GM19238 (cell line): ENCODE data around the gene CALHM4.

Experiments used
- DNase-seq: peaks from one replicate; pipeline ENCODE4 v3.0.0; 2011; ENCODE audit warnings: low spot score; ENCODE audit not compliant: insufficient read length

CALHM4 gene

GRCh38 chr6:116553451-116553850 lies at the start of gene CALHM4:
Gene CALHM4, plus strand, starts transcription at chr6:116553751. Its CDS starts 43 bp downstream, at chr6:116553794.
- no peak for DNase-seq

- DNase-seq: no peak
Measured at GRCh38 chr6:116507324-116507723, 46.2 kb upstream of the CALHM4 start.

- no peak for DNase-seq
Measured at GRCh38 chr6:116508527-116508926, 45.0 kb upstream of the CALHM4 start.

- no peak for DNase-seq
Measured at GRCh38 chr6:116511424-116512110, 42.0 kb upstream of the CALHM4 start, which contains the start of gene CALHM5. Gene CALHM5, plus strand, starts transcription at chr6:116511639. Its CDS starts 58 bp downstream, at chr6:116511697.

DNA sequence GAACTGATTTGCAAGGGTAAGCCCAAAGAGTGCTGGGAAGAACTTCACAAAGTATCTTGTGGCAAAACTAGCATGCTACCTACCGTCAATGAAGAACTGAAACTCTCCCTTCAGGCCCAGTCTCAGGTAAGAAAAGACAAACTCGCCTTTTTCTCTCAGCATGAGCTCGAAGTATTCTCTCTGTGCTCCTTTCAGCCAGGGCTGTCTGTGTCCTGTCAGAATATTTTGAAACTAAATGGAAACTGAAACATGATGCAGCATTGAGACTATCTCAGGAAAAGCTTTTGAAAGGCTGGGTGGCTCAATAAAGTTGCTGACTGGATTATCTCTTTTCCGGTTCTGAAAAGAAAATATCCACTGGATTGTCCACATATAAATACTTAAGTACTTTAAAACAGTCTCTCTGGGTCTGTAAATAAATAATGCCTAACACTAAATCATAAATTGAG lies 41.4 kb upstream of the CALHM4 start:
- DNase-seq: no peak

DNA sequence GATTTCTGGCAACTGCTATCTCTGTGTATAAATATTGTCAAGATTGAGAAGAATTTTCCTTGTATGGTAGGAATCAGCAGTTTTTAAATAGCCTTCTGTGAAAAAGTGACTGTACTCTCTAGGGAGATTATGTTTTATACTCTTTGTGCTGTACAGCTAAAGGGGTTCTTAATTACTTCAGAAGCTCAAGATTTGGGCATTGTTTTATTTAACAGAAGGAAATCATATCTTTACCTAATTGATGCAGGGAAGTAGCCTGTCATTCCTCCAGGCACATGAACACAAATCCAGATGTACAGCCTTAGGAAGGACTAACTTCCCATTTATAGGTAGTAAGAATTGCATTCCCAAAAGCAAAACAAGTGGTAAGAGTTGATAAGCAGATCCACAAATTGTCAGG lies 40.8 kb upstream of the CALHM4 start:
- no peak for DNase-seq

DNA sequence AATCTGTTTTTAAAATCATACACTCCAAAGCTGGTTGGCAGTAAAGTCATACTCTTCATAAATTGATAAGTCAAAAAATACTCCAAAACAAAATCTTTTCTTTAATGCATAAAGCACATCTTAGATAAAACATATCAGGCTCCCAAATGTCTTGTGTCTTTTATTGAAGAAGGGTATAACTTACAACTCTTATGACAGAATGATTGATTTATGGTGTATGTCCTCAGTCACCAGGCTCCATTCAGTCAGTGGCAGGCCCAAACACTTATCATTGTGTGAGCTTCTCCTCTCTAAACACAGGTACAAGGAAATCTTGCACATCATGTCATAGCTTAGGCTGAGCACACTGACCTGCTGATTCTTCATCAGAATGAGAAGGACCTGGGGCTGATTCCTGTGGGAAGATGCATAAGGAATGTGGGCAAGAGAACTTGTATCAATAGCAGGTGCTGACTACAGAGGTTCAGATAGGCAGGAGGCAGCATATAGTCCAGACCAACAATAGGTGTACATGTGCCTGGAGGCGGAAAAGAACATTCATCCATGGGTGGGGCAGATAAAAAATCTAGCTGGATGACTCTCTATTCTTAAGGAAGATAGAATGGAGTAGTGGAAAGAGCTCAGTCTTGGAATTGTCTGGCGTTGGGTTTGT lies 40.2 kb upstream of the CALHM4 start:
- DNase-seq: no peak

GRCh38 chr6:116514111-116514510 lies 39.4 kb upstream of the CALHM4 start:
- DNase-seq: no peak

DNA sequence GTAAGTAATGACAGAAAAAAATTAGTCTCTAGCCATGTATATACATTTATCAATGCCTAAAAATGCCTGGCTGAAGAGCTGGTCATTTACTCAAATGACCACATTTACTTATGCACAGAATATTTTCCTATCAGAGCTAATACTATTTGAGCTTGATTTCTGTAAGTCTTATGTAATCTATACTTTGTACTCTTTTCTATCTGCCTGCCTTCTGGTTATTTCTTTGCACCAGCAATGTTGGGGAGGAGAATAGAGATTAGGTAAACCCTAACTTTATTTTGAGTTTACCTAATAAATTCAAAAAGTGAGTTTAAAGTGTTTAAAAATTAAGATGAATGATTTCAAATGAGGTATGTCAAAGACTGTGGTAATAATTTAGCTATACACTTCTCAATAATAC lies 38.4 kb upstream of the CALHM4 start:
- no peak for DNase-seq

- DNase-seq: no peak
Measured at GRCh38 chr6:116518621-116519368, 34.8 kb upstream of the CALHM4 start.

- no peak for DNase-seq
Measured at GRCh38 chr6:116522896-116523295, 30.7 kb upstream of the CALHM4 start.

DNA sequence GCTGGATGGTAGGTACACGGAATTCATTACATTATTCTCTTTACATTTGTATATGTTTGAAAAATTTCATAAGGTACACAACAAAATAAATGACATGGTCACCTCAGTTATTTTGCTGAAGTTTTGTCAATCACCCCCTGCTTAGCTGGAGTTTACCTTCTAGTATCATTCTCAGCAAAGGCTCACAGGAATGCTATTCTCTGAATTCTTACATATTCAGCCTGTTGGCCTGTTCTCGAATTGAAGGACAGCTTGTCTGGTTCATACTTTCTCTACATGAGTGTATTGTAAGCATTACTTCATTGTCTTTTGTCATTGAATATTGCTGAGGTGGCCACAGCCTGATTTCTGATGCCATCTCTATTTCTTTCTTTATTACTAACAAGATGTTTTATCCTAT lies 29.3 kb upstream of the CALHM4 start:
- no peak for DNase-seq

DNA sequence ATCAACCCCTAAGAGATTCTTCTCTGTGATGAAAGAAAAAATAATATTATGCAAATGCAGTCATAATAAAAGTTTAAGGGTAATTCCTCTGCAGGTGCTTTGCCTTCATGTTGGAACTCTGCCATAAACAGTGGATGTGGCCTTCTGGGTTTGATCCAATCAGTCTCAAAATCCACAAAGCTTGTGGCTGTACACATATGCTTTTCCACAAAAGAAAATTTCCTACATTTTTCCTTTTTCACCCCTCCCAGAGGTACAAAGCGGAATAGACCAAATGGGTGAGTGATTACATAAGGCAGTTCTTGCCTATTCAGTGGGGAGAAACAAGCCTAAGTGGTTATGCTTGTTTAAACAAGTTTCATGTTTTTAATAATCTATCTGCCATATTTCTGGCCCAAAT lies 25.4 kb upstream of the CALHM4 start:
- no peak for DNase-seq

DNA sequence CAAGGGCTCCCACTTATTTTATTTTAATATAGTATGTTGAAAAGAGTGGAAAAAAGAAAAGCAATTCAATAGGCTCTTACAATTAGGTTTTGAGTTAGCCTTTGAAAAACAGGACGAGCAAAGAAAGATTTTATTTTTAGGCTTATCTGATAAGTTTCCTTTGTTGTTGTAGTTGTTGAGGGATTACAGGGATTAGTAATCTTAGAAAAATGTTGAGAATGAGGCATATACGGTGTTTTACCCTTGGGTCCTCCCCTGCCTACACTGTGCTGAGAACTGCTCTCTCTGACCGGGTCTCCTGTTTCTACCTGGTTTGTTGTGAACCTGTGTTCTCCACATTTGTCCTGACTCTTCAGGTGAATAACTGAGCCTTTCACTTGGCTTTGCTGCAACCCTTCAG lies 24.8 kb upstream of the CALHM4 start:
- no peak for DNase-seq

GRCh38 chr6:116529466-116530290 lies 23.9 kb upstream of the CALHM4 start:
- no peak for DNase-seq

DNA sequence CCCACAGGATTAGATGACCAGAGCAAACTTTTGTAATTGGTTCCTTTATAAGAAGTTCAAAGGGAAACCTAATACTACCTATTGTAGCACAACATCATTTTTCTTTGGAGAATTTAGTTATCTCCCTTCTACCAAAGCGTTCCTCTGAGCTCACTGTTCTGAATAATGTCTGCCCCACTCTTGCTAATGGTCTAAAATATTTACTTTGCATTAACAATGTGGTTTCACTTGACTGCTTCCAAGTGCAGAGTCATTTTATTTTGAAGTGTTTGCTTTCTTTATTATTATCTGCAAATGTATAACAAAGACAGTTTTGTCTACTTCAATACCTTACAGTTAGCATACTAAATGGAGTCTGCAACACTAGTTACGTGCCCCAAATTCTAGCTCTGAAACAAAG lies 23.1 kb upstream of the CALHM4 start:
- no peak for DNase-seq

DNA sequence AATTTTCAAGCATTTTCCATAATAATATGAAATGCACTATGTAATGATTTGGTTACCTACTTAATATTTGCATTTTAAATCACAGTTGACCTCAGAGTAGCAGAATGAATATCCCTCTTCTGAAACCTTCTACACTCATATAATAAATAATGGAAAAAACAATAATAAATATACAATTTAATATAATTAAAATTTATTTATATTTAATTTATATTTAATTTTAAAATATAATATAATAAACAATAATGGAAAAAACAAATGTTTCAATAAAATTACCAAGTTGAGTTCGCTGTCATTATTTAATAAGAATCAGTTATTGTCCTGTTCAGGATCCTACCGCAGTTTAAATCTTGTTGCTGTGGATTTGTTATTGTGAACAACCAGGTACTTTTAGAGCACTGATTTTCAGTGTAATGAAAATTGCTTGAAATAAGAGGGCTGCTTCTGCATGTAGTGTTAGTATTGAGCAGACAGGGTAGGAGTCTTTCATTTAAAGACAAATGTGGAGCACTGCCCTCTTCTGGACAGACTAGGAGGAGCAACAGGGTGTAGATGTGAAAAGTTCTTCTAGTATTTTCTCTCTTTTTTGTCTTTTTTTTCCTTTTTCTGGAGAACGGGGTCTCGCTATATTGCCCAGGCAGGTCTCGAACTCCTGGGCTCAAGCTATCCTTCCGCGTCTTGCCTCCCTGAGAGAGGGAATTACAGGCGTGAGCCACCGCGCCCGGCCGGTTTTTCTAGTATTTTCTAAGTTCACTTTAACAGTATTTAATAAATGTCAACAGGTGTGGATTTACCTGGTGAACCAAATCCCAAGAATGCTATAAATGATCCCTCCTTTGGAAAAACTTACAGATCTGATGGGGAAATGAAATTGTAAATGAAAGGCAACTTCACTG lies 21.6 kb upstream of the CALHM4 start:
- peak; percentile 24 for DNase-seq

DNA sequence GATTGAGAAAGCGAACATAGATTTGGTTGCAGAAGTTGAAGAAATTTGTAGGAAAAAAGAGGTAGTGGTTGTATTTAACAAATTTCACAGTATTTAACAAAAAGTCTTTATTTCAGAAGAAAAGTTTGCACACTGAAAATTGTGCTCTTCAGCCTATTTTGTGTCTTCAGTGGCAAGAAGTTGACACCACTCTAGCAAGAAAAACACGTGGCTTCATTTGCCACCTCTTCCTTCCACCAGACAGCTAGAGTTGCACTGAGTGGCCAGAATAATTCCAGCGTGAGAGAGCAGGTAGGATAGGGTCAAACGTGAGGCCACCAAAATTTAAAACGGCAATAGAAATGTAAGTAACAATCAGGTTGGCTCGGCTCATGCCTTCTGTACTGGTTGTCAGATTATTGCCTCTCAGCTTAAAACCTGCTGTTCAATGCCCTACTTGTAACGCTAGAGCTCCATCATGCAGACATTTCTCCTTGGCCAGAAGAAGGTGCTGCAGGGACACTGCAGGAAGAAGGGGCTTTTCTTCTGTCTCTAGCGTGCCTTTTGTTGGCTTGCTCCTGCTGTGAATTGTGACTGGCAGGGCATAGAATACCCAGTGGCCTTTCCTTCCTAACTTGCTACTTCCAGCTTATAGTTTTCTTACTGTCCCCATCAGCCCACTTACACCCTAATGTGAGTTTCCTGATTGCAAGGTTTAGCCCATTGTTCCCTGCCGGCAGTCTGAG lies 20.2 kb upstream of the CALHM4 start:
- DNase-seq: no peak

DNA sequence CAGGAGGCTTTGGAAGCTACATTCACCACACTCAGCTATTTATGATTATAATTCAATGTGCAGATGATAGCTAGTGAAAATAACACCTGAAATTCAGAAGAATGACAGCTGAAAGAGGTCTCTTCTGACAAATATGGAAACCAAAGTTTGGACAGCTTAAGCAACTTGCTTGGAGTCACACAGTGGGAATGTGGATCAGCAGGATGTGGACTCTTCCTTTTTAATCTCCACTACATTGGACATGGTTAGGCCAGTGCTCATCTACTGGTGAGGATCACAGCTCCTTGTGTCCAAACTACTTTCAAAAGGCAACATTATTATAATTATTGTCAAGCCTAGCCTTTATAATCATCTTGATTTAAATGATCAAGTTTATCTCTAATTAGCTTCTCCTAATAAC lies 18.4 kb upstream of the CALHM4 start:
- DNase-seq: no peak

- peak; percentile 7 for DNase-seq
Measured at GRCh38 chr6:116536216-116536621, 17.3 kb upstream of the CALHM4 start.
